GM10847 (cell line): ENCODE data around the gene MTFR1L.

Source experiments
- POLR2A ChIP-seq: IDR thresholded peaks from 2 replicates; pipeline ENCODE4 v1.6.1; 2011; ENCODE audit not compliant: insufficient read length; ENCODE audit errors: extremely low read depth

The MTFR1L gene

GRCh38 chr1:25820247-25821111 lies 725 bp downstream of the MTFR1L start:
- peak; percentile 46 for TF ChIP-seq POLR2A

GRCh38 chr1:25821112-25821476 lies 1.3 kb downstream of the MTFR1L start:
- no peak for TF ChIP-seq POLR2A

- no peak for TF ChIP-seq POLR2A
These were observed 1.9 kb downstream of the MTFR1L start for GRCh38 chr1:25821630-25822091.

- TF ChIP-seq POLR2A: no peak
These were observed 5.9 kb downstream of the MTFR1L start for GRCh38 chr1:25825605-25826004.

GRCh38 chr1:25826571-25826970 lies 6.8 kb downstream of the MTFR1L start:
- TF ChIP-seq POLR2A: no peak

GRCh38 chr1:25828491-25828890 lies 8.7 kb downstream of the MTFR1L start:
- TF ChIP-seq POLR2A: no peak

GRCh38 chr1:25829046-25829445 lies 9.3 kb downstream of the MTFR1L start:
- no peak for TF ChIP-seq POLR2A

- no peak for TF ChIP-seq POLR2A
These were observed 11.9 kb downstream of the MTFR1L start for GRCh38 chr1:25831569-25832196.

GRCh38 chr1:25832336-25833037 lies 12.7 kb downstream of the MTFR1L start:
- TF ChIP-seq POLR2A: no peak

- TF ChIP-seq POLR2A: no peak
These were observed 13.4 kb downstream of the MTFR1L start for GRCh38 chr1:25833158-25833557.

- no peak for TF ChIP-seq POLR2A
These were observed 15.1 kb downstream of the MTFR1L start for GRCh38 chr1:25834894-25835293.

GRCh38 chr1:25836695-25837094 lies 16.9 kb downstream of the MTFR1L start:
- TF ChIP-seq POLR2A: no peak

- no peak for TF ChIP-seq POLR2A
These were observed 17.6 kb downstream of the MTFR1L start for GRCh38 chr1:25837262-25837875.

- TF ChIP-seq POLR2A: no peak
These were observed 23.7 kb downstream of the MTFR1L start for GRCh38 chr1:25843483-25843882.

- no peak for TF ChIP-seq POLR2A
These were observed 25.0 kb downstream of the MTFR1L start for GRCh38 chr1:25844536-25845337.
